ENCODE results near the gene INTS11. TPM values are rescaled to one million over a fixed set of nuclear protein-coding genes. Genes with fewer than 3 reads are reported as not detected.

INTS11 gene
- total and polyA plus RNA-seq, 9 of the 15 experiments (the other 6 are each of a cell fraction or from before 2014, with no cell fraction given) = 3.6 to 183 (median 110) TPM

- Histone ChIP-seq H3K36me3 (ENCODE audit: control insufficient read depth, insufficient read depth, low read length) (peaks cover 9% of the 10 kb centered on the region; the same call in 2 of the 3 replicates), H3K9me1 (ENCODE audit: control insufficient read depth, insufficient read depth, low read length) (peaks cover 16% of the 10 kb centered on the region), H4K20me1 (replicated peaks; ENCODE audit: control insufficient read depth, insufficient read depth, low read length) (peaks cover 28% of the 10 kb centered on the region; the same call in 1 of the 2 replicates), H3K27ac (ENCODE audit: extremely low read depth, low read depth, low read length) (peak overlapping the region; percentile 62), H3K4me2 (ENCODE audit: insufficient read depth, low read length) (peak overlapping the region; percentile 75), H3K4me1 (replicated peaks in 1 of 2; ENCODE audit: control insufficient read depth in 2 of 2, insufficient read depth in 2 of 2, low read length in 2 of 2) (peaks cover 35 to 89% of the 10 kb centered on the region in 2 experiments), H3K9ac (ENCODE audit: insufficient read depth in 1 of 2, low read depth in 2 of 2, low read length in 2 of 2) (peak overlapping the region; percentile 57 to 97), H2AFZ (ENCODE audit: low read depth, low read length) (peak overlapping the region; percentile 61), H3K27me3 (ENCODE audit: control insufficient read depth in 2 of 2, insufficient read depth in 2 of 2, low read length in 2 of 2) (no peaks in the 10 kb centered on the region), H3K9me3 (replicated peaks; ENCODE audit: control insufficient read depth, insufficient read depth, low read depth, low read length) (no peaks in the 10 kb centered on the region), H3K4me3 (peak overlapping the region; percentile 94), H3K79me2 (ENCODE audit: control insufficient read depth, insufficient read depth, low read length) (peaks cover 45% of the 10 kb centered on the region)
- ATAC-seq (peak; percentile 25), FAIRE-seq (peak; percentile 51), DNase-seq (ENCODE audit: extremely low read depth in 1 of 4, low spot score in 3 of 4) (peak; percentile 52 to 84 (median 58))
- POLR2A ChIA-PET = interaction anchor here (0.6 to 1.4 kb wide), 5 partner anchors 10 to 277 kb away, joined by 3 to 7 read pairs (median 3); no protein-coding TSS in a partner anchor
- WGBS (ENCODE audit: insufficient coverage, low coverage, missing lambda C conversion rate) = 37% methylated on average over 29 of the region's 29 CpGs
- intact Hi-C loops (cut with micrococcal nuclease) = loop anchor here (5.0 to 10.0 kb wide), 2 partner anchors 73 to 920 kb away; partner anchors contain the start of genes AURKAIP1 and SKI
- in situ Hi-C loops (cut with MboI) = no loop called here
- CTCF ChIA-PET (ENCODE audit: low intra/inter-chr PET ratio) = no interaction called here
- no TSS peak for BruUV-seq (replicated peaks)
- TF ChIP-seq ZNF133 (CRISPR knock-in tag; IDR thresholded peaks at IDR 0.05) = peak; percentile 10; the same call in 1 of the 2 replicates
- peak; percentile 61 for TF ChIP-seq CXXC5 (CRISPR knock-in tag; IDR thresholded peaks at IDR 0.05)
- peak; percentile 98 for TF ChIP-seq L3MBTL2 (IDR thresholded peaks at IDR 0.05)
- peak; percentile 53 for TF ChIP-seq REST (IDR thresholded peaks at IDR 0.05; ENCODE audit: borderline replicate concordance)
- no peak for TF ChIP-seq REST (CRISPR knock-in tag; IDR thresholded peaks at IDR 0.05; ENCODE audit: low read depth)
- TF ChIP-seq HDAC8 (tag; IDR thresholded peaks at IDR 0.05) = 0 out of 2 replicates have a peak, but pooled peaks have one; percentile 23
- TF ChIP-seq NEUROD1 (IDR thresholded peaks at IDR 0.05; ENCODE audit: borderline replicate concordance, low read depth, low read length, partially characterized antibody) = no peak
- peak; percentile 64; the same call in 1 of the 2 replicates for TF ChIP-seq SMAD4 (CRISPR knock-in tag; conservative IDR thresholded peaks at IDR 0.05)
- no peak for TF ChIP-seq ZNF263 (CRISPR knock-in tag; IDR thresholded peaks at IDR 0.05; ENCODE audit: borderline replicate concordance)
These were observed 19.8 kb downstream of the INTS11 start for GRCh38 chr1:1304331-1305299.

Measured in K562 (cell line).